Measurements from ENCODE around the gene TRPM3.

- TF ChIP-seq REST (tag by site-specific recombination; IDR thresholded peaks at IDR 0.05) (no peak), CTCF (tag by site-specific recombination; IDR thresholded peaks at IDR 0.05) (no peak), ZBTB11 (tag by site-specific recombination; conservative IDR thresholded peaks at IDR 0.05; ENCODE audit: low read depth) (no peak), ZBTB1 (tag by site-specific recombination; IDR thresholded peaks at IDR 0.05) (no peak), EGR2 (tag by site-specific recombination; IDR thresholded peaks at IDR 0.05; ENCODE audit: low read depth) (no peak), ZNF398 (tag by site-specific recombination; IDR thresholded peaks at IDR 0.05) (no peak)
- TF ChIP-seq, protein P1, sequence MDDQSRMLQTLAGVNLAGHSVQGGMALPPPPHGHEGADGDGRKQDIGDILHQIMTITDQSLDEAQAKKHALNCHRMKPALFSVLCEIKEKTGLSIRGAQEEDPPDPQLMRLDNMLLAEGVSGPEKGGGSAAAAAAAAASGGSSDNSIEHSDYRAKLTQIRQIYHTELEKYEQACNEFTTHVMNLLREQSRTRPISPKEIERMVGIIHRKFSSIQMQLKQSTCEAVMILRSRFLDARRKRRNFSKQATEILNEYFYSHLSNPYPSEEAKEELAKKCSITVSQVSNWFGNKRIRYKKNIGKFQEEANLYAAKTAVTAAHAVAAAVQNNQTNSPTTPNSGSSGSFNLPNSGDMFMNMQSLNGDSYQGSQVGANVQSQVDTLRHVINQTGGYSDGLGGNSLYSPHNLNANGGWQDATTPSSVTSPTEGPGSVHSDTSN (CRISPR knock-in tag; IDR thresholded peaks at IDR 0.05): no peak
- TF ChIP-seq, protein P2, sequence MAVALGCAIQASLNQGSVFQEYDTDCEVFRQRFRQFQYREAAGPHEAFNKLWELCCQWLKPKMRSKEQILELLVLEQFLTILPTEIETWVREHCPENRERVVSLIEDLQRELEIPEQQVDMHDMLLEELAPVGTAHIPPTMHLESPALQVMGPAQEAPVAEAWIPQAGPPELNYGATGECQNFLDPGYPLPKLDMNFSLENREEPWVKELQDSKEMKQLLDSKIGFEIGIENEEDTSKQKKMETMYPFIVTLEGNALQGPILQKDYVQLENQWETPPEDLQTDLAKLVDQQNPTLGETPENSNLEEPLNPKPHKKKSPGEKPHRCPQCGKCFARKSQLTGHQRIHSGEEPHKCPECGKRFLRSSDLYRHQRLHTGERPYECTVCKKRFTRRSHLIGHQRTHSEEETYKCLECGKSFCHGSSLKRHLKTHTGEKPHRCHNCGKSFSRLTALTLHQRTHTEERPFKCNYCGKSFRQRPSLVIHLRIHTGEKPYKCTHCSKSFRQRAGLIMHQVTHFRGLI (tag by site-specific recombination; IDR thresholded peaks at IDR 0.05): no peak
Measured at GRCh38 chr9:70826562-70826961, 294.9 kb downstream of the TRPM3 start.
